ENCODE measurements around the gene DUS4L.
"Not testable (repeated sequence)": the region's sequence is repeated elsewhere in the genome, so short reads cannot be mapped to it uniquely, and the experiment has no call there.

The DUS4L gene

GRCh38 chr7:107563775-107564552 lies at the start of gene DUS4L, which contains the start of gene COG5:
Gene DUS4L (plus strand): TSS chr7:107563971. CDS start chr7:107567071, 3,100 bp downstream.
Gene COG5 (minus strand): TSS chr7:107563920. CDS start chr7:107563896, 24 bp downstream.
- H3K4me3 ChIP-seq (ENCODE audit: low read depth, low read length), result peak within 1 kb of the TSS; percentile 74
- peak; percentile 79 for DNase-seq (ENCODE audit: low read depth, low spot score)
- no peak for TF ChIP-seq CTCF (IDR thresholded peaks at IDR 0.05; ENCODE audit: low read depth, low read length)
- in situ Hi-C loops (cut with HindIII; ENCODE audit: low sequenced_read_pairs), result no loop called here

- H3K4me3 ChIP-seq (ENCODE audit: low read depth, low read length), result no peak overlapping the region
- in situ Hi-C loops (cut with HindIII; ENCODE audit: low sequenced_read_pairs), result no loop called here
- no peak for TF ChIP-seq CTCF (IDR thresholded peaks at IDR 0.05; ENCODE audit: low read depth, low read length)
- no peak for DNase-seq (ENCODE audit: low read depth, low spot score)
Observed at GRCh38 chr7:107526672-107527071, 37.1 kb upstream of the DUS4L start.

GRCh38 chr7:107527196-107527595 lies 36.6 kb upstream of the DUS4L start:
- no peak for TF ChIP-seq CTCF (IDR thresholded peaks at IDR 0.05; ENCODE audit: low read depth, low read length)
- in situ Hi-C loops (cut with HindIII; ENCODE audit: low sequenced_read_pairs), result no loop called here
- no peak for DNase-seq (ENCODE audit: low read depth, low spot score)
- no peak overlapping the region for H3K4me3 ChIP-seq (ENCODE audit: low read depth, low read length)

GRCh38 chr7:107528461-107528860 lies 35.3 kb upstream of the DUS4L start:
- TF ChIP-seq CTCF (IDR thresholded peaks at IDR 0.05; ENCODE audit: low read depth, low read length), result no peak
- no peak overlapping the region for H3K4me3 ChIP-seq (ENCODE audit: low read depth, low read length)
- DNase-seq (ENCODE audit: low read depth, low spot score), result peak; percentile 65
- in situ Hi-C loops (cut with HindIII; ENCODE audit: low sequenced_read_pairs), result no loop called here

- DNase-seq (ENCODE audit: low read depth, low spot score), result no peak
- TF ChIP-seq CTCF (IDR thresholded peaks at IDR 0.05; ENCODE audit: low read depth, low read length), result no peak
- no peak overlapping the region for H3K4me3 ChIP-seq (ENCODE audit: low read depth, low read length)
- in situ Hi-C loops (cut with HindIII; ENCODE audit: low sequenced_read_pairs), result no loop called here
Observed at GRCh38 chr7:107530751-107531150, 33.0 kb upstream of the DUS4L start.

GRCh38 chr7:107534139-107534538 lies 29.6 kb upstream of the DUS4L start:
- H3K4me3 ChIP-seq (ENCODE audit: low read depth, low read length), result no peak overlapping the region
- in situ Hi-C loops (cut with HindIII; ENCODE audit: low sequenced_read_pairs), result no loop called here
- no peak for TF ChIP-seq CTCF (IDR thresholded peaks at IDR 0.05; ENCODE audit: low read depth, low read length)
- DNase-seq (ENCODE audit: low read depth, low spot score), result no peak

- in situ Hi-C loops (cut with HindIII; ENCODE audit: low sequenced_read_pairs); H3K4me3 ChIP-seq (ENCODE audit: low read depth, low read length); DNase-seq (ENCODE audit: low read depth, low spot score): not testable (repeated sequence)
Observed at GRCh38 chr7:107537228-107537627, 26.5 kb upstream of the DUS4L start.

Data from astrocyte of the spinal cord (primary cell).